HG03060 (cell line): ENCODE measurements around the gene CNTLN.
A peak's percentile ranks its signal among the peaks of the same experiment; 100 is the strongest.
"Not testable (repeated sequence)": the region's sequence is repeated elsewhere in the genome, so short reads cannot be mapped to it uniquely, and the experiment has no call there.

ENCODE experiments used
- ATAC-seq: cut with Tn5 transposase; IDR thresholded peaks from one replicate; pipeline ENCODE4 v1.9.1; 2021; ENCODE audit warnings: low read depth, moderate number of reproducible peaks; ENCODE audit not compliant: unreplicated experiment

CNTLN gene

DNA sequence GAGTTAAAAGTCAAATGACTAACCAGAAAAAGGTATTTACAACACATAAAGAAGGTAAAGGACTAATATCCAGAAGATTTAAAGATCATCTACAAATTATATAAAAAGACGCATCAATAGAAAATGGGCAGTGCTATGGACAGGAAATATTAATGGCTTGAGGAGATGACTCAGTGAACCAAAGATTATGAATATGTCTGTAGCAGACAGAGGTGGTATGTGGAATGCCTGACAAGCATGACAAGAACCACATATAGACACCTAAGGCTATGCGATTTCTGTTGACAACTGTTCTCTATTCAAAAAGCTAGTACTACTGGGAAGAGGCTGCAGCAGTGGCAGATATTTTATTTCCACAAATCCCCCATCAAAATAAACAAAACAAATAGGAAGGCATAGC lies 267.0 kb downstream of the CNTLN start:
- ATAC-seq, result no peak

DNA sequence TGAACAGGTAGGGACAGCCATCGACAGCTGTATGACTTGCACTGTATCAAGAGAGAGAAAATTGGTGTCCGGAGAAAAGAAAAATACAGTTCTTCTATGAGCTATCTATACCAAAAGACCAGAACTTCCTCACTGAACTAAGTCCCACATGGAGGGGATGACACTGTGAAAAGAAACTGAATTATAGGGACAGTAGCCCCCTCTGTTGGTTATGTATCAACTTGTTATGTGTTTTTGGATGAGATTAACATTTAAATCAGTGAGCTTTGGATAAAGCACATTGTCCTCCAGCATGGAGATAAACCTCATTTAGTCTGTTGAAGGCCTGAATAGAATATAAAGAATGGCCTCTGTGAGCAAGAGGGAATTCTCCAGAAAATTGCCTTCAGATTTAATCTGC lies 267.5 kb downstream of the CNTLN start:
- ATAC-seq, result no peak

DNA sequence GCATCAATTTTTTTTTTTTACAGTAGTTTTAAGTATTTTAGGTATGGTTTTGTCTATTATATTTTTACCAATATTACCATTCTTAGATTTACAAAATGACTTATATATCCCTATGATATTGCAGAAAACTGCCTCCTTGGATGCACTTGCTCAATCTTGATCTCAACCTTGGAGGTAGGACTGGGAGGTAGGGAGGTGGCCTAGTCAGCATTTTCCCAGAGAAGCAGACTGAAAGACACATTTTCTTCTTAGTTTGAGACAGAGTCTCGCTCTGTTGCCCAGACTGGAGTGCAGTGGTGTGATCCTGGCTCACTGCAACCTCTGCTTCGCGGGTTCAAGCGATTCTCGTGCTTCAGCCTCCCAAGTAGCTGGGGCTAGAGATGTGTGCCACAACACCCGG lies 268.7 kb downstream of the CNTLN start:
- ATAC-seq, result no peak

DNA sequence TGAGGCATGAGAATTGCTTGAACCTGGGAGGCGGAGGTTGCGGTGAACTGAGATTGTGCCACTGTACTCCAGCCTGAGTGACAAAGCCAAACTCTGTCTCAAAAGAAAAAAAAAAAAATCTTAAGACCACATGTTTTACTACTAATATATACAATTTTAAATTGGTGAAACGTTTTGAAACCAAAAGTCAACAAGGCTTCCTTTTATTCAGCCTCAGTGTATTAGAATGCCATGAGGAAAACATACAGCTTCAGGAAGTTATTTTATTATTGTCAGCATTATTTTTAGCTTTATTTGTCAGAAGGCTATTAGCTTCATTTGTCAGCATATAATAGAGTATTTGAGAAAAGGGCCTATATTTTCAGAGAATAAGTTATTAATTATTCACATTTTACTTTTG lies 280.1 kb downstream of the CNTLN start:
- no peak for ATAC-seq

DNA sequence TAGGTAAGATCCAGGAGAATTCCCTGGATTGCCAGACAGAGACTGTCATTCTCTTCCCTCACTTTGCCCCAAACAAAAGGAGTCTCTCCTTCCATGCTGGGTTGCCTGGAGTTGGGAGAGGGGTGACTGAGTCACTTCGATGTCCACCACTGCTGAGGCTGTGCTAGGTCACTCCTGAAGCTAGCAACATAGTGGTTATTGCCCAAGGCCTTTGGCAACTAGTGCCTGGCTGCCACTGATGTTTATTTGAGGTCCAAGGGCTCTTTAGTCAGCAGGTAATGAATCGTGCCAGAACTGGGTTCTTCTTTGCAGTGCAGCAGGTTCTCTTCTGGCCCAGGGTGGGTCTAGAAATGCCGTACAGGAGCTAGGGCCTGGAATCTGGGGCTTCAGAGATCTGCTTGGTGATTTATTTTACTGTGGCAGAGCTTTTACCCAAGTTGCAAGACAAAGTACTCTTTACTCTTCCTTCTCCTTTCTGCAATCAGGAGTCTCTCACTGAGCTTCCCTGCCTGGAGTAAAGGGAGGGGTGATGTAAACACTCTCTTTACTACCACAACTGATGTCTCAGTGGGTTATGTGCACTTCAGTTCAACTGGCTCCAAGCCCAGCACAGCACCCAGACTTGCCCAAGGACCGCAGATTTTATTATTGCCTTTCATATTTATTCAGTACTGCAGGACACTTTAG lies 288.3 kb downstream of the CNTLN start:
- no peak for ATAC-seq

DNA sequence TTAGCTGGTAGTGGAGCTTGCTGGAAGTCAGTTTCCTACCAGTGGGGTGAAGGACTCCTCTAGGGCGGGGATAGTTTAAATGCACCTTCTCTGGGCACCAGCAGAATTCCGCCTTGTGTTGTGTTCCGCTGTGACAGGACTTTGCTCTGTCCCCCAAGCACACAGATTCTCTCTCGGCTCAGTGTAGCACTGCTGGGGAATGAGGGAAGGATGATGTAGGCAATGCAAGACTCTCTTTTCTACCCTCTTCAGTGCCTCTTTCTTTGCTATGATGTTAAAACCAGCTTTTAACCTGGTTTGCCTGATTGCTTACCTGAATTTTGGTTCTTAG lies 288.8 kb downstream of the CNTLN start:
- no peak for ATAC-seq

DNA sequence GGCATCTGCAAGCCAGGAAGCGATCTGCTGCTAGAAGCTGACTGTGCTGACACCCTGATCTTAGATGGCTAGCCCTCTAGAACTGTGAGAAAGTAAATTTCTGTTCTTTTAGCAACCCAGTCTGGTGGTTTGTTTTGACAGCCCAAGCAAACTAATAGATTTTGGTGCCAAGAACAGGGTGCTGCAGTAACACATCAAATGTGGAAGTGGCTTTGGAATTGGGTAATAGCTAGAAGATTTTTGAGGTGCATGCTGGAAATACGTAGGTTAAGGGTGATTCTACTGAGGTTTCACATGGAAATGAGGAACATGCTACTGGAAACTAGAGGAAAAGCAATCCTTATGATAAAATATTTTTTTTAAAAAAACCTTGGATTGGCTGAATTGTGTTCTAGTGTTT lies 290.5 kb downstream of the CNTLN start:
- no peak for ATAC-seq

DNA sequence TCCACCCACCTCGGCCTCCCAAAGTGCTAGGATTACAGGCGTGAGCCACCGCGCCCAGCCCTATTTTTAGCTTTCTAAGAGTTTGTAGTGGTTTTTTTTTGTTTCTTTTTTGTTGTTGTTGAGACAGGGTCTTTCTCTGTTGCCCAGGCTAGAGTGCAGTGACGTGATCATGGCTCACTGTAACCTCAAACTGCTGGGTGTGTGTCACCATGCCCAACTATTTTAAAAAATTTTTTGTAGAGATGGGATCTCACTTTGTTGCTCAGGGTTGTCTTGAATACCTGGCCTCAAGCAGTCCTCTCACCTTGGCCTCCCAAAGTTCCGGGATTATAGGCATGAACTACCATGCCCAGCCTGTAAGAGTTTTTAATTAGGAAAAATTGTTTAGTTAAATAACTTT lies 298.7 kb downstream of the CNTLN start:
- ATAC-seq, result no peak

DNA sequence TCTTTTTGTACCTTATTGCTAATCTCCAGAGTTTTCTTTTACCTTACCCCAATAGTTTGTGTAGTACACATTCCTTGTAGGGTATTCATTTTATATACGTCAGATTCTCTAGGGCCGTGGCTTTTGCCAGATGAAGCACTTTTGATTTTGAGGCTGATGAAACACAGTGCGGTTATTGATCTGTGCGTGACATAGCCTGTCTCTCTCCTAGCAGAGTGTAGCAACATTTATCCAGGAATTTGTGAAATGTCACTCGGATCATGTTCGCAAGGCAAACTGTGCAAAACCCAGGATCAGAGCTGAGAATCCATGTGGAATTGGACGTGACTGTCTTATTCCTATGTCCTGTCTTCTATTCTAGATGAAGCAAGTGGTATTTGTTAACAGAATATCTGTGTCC lies 302.0 kb downstream of the CNTLN start:
- no peak for ATAC-seq

DNA sequence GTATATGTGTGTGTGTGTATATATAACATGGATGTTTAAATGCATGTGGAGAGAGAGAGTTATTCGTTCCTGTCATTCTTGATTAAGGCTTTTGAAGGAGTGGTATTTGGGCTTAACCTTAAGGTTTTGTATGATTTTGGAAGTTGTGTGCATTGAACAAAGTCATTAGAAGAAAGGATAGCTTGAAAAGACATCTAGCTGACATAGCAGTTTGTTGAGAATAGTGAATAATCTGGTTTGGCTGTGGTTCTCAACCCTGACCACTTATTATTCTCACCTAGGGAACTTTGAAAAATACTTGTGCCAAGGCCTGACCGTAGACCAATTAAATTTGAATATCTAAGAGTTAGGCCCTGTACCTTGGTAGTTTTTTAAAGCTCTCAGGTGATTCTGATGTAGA lies 303.0 kb downstream of the CNTLN start:
- no peak for ATAC-seq

DNA sequence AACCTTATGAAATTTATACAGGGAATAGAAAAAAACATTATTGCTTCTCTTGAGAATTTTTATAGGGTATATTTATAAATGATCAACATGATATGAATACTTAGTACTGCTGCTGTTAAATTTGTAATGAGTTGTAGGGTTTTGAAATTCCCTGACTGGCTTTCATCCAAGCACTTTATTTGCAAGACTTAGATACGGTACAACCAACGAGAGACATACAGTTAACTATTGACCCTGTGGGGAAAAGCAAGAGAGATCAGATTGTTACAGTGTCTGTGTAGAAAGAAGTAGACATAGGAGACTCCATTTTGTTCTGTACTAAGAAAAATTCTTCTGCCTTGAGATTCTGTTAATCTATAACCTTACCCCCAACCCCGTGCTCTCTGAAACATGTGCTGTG lies 310.3 kb downstream of the CNTLN start:
- ATAC-seq, result not testable (repeated sequence)

DNA sequence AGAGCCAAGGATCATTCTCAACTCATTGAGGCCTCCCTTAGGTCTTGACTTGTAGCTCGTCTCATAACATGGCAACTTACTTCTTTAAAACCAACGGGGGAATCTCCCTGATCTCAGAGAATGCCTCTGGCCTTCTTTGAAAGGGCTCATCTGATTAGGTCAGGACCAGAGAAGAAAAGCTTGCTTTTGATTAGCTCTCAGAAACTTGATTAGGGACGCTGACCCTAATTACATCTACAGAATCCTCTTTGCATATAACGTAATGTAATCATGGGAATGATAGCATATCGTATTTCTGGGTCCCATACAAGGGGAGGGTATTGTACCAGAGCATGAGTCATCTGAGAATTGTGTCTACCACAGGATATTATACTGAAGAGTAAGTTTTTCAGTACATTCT lies 318.9 kb downstream of the CNTLN start:
- ATAC-seq, result no peak

DNA sequence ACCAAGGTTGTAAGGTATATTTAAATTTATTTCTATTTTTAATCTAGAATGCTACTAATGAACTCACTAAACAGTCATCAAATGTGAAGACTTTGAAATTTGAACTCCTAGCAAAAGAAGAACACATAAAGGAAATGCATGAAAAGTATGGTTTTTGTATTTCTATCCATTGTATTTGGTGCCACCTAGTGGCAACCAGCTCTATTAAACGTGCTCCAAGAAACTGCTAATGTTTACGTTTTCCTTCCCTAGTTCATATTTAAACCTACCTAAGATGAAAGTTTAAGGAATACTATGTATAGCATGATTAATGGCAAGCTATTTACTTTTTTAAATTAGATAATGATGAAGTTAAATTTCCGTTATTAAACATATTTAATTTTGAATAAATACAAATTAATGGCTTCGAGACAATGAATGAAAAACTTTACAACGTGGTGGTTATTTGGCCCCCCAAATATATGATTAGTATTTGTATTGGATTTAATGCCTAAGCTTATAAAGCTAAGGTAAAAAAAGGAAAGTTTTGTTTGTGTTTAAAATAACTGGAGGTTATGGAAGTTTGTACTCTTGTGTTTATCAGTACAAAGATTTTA lies 328.1 kb downstream of the CNTLN start:
- ATAC-seq, result peak; percentile 40

DNA sequence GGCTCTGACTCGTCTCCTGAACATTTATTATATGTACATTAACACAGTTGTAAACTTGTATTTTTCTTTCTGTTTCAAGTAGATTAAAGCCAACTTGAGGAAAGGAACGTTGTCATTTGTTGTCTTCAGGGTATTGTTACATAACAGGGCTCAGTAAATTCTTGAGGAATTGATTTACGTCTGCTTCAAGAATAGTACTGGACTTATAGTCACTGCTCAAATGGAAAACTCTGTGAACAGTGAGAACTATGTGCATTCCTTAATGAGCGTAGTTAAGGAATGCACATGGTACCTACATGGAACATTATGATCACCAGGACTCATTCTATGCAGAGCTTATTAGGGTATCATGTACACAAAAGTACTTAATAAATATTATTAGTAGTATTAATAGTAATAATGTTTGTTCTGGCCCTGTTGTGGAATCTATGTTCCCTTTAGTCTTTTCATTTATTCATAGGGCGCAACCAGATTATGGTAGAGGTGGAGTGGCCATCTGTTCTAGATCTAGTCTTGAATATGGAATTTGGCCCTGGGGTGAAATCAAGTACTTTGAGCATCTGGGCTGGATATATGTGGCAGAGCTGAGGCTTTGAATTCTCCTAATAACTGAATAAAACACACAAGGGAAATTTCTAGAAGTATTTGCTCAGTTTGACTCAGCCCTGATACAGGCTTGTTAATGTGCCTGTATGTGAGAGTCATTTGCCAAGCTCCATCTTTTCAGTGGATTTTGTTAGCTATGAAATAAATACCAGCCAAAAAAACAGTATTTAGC lies 335.4 kb downstream of the CNTLN start:
- no peak for ATAC-seq

DNA sequence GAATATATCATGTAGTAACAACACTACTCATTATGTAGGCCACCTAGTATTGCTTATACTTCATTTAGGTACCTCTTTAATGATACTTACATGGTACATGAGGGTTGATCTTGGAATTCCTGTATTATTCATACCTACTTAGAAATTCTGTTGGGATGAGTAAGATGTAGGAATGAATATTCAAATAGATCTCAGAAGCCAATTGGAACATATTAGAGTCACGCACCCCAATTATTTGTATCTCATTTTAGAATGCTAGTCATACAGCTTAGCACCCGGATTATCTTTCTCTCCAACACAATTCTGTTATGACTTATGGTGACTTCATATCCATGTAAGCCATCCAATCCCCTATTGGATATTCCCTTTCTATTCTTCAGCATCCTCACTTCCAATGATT lies 337.3 kb downstream of the CNTLN start:
- no peak for ATAC-seq

DNA sequence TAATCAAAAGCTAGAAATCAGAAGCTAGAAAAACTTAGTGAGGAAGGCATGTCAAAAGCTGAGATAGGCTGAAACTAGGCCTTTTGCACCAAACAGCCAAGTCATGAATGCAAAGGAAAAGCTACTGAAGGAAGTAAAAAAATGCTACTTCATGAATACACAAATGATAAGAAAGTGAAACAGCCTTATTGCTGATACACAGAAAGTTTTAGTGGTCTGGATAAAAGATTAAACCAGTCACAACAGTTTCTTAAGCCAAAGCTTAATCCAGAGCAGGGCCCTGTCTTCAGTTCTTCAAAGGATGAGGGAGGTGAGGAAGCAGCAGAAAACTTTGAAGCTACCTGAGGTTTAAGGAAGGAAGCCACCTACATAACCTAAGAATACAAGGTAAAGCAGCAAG lies 341.6 kb downstream of the CNTLN start:
- ATAC-seq, result no peak

DNA sequence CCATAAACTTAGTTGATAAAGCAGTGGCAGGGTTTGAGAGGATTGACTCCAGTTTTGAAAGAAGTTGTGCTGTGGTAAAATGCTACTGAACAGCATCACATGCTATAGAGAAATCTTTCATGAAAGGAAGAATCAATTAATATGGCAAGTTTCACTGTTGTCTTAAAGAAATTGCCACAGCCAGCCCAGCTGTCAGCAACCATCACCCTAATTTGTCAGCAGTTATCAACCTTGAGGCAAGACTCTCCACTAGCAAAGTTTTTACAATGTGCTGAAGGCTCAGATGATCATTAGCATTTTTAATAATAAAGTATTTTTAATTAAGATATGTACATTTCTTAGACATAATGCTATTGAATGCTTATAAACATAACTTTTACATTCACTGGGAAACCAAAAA lies 343.0 kb downstream of the CNTLN start:
- no peak for ATAC-seq

DNA sequence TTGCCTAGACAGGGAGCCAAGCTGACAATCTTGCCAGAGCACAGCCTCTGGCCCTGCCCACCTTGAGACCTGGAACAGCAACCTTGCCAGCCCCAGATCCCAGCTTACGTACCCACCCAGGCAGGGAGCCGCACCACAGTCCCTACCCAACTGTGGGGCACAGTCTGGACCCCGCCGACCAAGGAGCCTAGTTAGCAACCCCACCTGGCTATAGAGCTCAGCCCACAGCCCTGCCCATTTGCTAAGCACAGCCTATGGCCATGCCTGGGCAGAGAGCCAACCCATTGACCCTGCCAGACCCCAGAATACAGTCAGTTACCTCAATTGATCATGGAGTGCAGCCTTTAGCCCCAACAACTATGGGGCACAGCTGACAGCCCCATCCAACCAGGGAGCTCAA lies 346.1 kb downstream of the CNTLN start:
- ATAC-seq, result no peak

DNA sequence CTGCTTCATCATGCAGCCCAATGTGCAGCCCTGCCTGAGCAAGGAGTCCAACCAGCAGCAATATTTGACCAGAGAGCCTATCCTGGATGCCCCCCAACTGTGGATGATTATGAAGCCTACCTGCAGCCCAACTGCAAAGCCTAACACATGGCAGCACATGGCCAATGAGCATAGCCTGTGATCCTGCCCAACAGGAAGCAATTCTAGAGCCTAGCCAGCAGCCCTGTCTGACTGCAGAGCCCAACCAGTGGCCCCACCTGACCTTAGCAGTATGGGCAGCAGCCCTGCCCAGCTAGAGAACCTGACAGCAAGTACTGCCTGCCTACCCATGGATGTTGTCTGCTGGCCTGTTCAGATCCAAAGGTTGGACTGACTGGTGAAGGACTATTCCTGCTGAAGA lies 346.7 kb downstream of the CNTLN start:
- no peak for ATAC-seq

DNA sequence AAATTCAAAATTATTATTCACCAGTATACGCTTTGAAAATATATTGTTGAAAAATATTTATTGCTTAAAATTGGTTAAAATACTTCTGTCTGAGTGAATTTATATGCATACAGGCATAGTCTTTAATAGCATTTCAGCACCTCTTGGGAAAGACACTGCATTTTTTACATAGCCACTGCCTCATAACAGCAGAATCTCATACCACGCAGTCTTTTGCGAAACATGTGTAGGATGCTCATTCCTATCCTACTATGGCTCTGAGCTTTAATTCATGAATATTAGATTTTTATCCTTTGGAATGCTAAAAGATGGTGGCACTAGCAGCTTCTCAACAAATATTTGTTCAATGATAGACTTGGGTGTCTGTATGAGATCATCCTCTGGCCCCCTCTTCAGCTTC lies 350.1 kb downstream of the CNTLN start:
- no peak for ATAC-seq

DNA sequence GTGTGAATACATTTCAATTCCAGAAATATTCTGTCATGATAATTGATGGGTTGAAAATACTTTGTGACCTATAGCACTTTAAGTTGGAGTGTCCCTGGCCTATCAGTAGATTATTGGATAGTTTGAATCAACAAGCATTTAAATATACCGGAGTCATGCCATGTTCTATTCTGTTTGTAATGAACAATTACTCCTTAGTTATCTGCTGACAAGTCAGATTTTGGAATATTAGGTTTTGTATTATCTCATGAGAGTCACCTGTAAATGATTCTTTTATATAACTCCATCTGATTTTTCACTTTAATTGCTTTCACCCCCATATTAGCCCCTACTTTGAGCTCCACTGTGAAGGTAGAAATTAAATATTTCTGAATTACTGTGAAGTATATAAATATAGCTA lies 351.6 kb downstream of the CNTLN start:
- ATAC-seq, result no peak

DNA sequence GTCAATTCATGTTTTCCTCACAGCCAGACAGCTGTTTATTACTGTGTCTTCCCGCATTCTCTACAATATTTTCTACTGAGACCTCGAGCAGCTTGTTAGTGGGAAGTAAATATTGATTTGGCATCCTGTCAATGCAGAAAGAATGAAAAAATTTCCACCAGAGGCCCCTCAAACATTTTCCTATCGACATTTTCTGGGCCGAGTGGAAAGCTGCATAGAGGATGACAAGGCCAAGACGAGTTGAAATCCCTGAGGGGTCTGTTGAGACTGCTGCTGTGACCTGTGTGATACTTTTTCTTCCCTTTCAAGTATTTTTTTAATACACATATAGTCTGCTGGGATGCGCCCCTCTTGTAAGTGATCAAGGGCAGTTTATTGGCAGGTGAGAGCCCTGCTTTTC lies 352.6 kb downstream of the CNTLN start:
- no peak for ATAC-seq
